Ovary (tissue), 3 donors: ENCODE results near the gene GGN.

ENCODE experiments used
- EP300 ChIP-seq: sonication (generic); formaldehyde crosslinking; IDR thresholded peaks from one replicate; pipeline ENCODE4 v1.6.1; 2017; ENCODE audit warnings: antibody characterized with exemption
- POLR2A ChIP-seq: fragments of 450-650 bp; IDR thresholded peaks from one replicate; pipeline ENCODE4 v1.6.1; 2017; ENCODE audit warnings: antibody characterized with exemption, mild to moderate bottlenecking, moderate library complexity
- TF ChIP-seq, protein P1 (sequence below), 3 donors: fragments of 450-650 bp in 2 of 3; fragments of 200-600 bp in 1 of 3; IDR thresholded peaks; one replicate each; pipeline versions ENCODE4 v1.5.1 to v1.8.0; 2016 to 2022; ENCODE audit warnings: antibody characterized with exemption in 3 of 3, mild to moderate bottlenecking in 1 of 3
- donor health status: DM: no; HTN: no; CAD: no.

DNA sequence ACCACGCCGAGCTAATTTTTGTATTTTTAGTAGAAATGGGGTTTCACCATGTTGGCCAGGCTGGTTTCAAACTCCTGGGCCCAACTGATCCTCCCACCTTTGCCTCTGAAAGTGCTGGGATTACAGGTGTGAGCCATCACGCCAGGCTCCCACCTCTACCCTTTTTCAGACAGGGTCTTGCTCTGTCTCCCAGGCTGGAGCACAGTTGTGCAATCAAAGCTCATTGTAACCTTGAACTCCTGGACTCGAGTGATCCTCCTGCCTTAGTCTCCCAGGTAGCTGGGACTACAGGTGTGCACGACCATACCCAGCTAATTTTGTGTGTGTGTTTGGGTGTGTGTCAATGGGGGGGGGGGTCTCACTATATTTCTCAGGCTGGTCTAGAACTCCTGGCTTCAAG, 36.4 kb upstream of the GGN start:
- no peak for TF ChIP-seq POLR2A
- TF ChIP-seq, protein P1, sequence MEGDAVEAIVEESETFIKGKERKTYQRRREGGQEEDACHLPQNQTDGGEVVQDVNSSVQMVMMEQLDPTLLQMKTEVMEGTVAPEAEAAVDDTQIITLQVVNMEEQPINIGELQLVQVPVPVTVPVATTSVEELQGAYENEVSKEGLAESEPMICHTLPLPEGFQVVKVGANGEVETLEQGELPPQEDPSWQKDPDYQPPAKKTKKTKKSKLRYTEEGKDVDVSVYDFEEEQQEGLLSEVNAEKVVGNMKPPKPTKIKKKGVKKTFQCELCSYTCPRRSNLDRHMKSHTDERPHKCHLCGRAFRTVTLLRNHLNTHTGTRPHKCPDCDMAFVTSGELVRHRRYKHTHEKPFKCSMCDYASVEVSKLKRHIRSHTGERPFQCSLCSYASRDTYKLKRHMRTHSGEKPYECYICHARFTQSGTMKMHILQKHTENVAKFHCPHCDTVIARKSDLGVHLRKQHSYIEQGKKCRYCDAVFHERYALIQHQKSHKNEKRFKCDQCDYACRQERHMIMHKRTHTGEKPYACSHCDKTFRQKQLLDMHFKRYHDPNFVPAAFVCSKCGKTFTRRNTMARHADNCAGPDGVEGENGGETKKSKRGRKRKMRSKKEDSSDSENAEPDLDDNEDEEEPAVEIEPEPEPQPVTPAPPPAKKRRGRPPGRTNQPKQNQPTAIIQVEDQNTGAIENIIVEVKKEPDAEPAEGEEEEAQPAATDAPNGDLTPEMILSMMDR (IDR thresholded peaks at IDR 0.05): no peak
- TF ChIP-seq EP300: no peak
